ENCODE results near the gene PDE4B.

PDE4B gene

DNA sequence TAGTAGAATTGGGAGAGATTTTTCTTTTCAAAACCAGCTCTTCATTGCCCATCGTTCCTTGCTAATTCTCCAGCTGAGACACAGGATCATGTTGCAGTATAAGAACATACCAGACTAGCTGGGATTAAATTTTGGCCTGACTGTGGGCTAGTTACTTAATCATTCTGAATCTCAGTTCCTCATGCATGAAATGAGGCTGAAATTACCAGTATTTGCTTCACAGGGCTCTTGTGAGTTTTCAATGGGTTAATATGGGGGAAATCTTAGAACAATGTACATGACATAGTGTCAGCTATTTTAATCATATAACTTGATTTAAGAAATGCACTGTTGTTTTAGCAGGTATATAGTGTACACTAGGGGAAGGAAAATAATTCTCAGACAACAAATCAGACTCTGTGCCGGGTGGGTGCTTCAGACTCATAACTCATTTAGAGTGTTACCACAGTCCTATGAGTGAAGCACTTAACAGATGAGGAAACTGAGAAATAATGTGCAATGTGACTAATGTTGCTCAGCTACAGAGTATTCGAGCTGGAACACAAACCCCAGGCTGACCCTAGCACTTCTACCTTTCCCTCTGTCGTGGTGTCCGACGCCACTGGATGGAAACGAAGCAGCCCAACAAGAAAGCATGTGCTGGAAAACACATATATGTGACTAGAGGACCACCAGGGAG, 603.7 kb downstream of the PDE4B start:
- Histone ChIP-seq H3K4me3 (ENCODE audit: low read depth, low read length) (no peak overlapping the region), H3K27ac (no peak overlapping the region), H3K36me3 (replicated peaks) (no peaks in the 10 kb centered on the region), H3K27me3 (replicated peaks) (no peaks in the 10 kb centered on the region)
- DNase-seq, result no peak
- in situ Hi-C loops (cut with HindIII; ENCODE audit: low pct_ligation_motif_present, low sequenced_read_pairs), result no loop called here
- TF ChIP-seq, protein P1, sequence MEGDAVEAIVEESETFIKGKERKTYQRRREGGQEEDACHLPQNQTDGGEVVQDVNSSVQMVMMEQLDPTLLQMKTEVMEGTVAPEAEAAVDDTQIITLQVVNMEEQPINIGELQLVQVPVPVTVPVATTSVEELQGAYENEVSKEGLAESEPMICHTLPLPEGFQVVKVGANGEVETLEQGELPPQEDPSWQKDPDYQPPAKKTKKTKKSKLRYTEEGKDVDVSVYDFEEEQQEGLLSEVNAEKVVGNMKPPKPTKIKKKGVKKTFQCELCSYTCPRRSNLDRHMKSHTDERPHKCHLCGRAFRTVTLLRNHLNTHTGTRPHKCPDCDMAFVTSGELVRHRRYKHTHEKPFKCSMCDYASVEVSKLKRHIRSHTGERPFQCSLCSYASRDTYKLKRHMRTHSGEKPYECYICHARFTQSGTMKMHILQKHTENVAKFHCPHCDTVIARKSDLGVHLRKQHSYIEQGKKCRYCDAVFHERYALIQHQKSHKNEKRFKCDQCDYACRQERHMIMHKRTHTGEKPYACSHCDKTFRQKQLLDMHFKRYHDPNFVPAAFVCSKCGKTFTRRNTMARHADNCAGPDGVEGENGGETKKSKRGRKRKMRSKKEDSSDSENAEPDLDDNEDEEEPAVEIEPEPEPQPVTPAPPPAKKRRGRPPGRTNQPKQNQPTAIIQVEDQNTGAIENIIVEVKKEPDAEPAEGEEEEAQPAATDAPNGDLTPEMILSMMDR (IDR thresholded peaks at IDR 0.05; ENCODE audit: low read depth, low read length, missing control alignments), result no peak

DNA sequence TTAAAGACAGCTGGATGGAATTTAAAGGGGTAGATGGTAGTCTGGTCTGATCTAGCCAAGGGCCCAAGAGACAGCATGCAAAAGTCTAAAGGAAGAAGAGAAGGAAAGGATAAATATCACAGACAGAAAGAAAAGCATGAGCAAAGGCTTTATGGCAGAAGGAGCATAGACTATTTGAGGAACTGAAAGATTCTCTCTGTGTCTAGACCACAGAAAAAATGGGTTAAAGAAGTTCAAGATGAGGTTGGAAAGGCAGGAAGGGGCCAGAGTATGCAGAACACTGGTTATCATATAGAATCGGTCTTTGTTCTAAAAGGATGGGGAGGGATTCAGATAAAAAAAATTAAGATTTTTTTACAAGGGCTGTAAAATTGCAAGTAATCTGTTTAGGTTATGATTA, 604.5 kb downstream of the PDE4B start:
- H3K4me3 ChIP-seq (ENCODE audit: low read depth, low read length), result no peak overlapping the region
- DNase-seq, result no peak
- in situ Hi-C loops (cut with HindIII; ENCODE audit: low pct_ligation_motif_present, low sequenced_read_pairs), result no loop called here
- no peaks in the 10 kb centered on the region for H3K27me3 ChIP-seq (replicated peaks)
- TF ChIP-seq, protein P1 (IDR thresholded peaks at IDR 0.05; ENCODE audit: low read depth, low read length, missing control alignments), result no peak
- H3K36me3 ChIP-seq (replicated peaks), result no peaks in the 10 kb centered on the region
- no peak overlapping the region for H3K27ac ChIP-seq

DNA sequence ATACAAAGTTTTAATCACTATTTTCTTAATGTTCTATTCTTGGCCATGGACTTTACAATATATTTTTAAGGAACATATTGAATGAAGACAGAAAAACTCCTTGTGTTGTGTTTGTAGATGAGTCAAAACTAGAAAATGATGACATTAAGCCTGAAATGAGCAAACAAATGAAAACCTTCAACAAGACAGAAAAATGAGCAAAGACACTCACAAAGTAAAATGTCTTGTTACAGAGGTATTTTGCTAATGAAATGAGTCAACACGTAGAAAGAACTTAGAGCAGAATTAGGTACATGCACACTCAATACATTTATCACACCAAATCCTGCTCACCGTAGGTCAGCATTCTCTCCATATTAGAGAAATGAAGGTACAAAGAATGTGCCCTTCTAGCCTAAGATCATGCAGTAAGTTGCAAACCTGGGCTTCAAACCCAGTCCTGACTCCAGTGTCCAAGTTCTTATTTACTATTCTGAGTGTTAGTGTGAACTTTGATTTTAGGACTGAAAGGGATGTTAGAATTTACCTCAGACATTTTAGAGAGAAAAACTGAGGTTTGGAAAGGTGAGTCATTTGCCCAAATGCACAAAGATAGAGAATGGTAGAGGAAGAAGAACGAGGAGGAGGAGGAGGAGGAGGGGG, 607.3 kb downstream of the PDE4B start:
- H3K4me3 ChIP-seq (ENCODE audit: low read depth, low read length), result no peak overlapping the region
- H3K27me3 ChIP-seq (replicated peaks), result no peaks in the 10 kb centered on the region
- TF ChIP-seq, protein P1 (IDR thresholded peaks at IDR 0.05; ENCODE audit: low read depth, low read length, missing control alignments), result no peak
- DNase-seq, result no peak
- in situ Hi-C loops (cut with HindIII; ENCODE audit: low pct_ligation_motif_present, low sequenced_read_pairs), result no loop called here
- H3K36me3 ChIP-seq (replicated peaks), result no peaks in the 10 kb centered on the region
- H3K27ac ChIP-seq, result no peak overlapping the region

DNA sequence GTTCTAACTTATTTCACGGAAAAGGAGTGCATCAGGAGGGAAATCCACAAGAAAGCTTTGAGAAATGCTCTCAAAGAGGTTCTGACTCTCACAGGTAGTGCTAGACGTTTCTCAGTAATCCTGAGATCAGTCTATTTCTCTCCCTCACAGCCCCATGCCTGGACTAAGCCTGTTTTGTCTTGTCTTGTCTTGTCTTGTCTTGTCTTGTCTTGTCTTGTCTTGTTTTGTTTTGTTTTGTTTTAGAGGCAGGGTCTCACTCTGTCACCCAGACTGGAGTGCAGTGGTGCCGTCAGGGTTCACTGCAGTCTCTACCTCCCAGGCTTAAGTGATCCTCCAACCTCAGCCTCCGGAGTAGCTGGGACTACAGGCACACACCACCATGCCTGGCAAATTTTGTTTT, 608.0 kb downstream of the PDE4B start:
- no peak for DNase-seq
- Histone ChIP-seq H3K4me3 (ENCODE audit: low read depth, low read length) (no peak overlapping the region), H3K27me3 (replicated peaks) (no peaks in the 10 kb centered on the region), H3K36me3 (replicated peaks) (no peaks in the 10 kb centered on the region), H3K27ac (no peak overlapping the region)
- in situ Hi-C loops (cut with HindIII; ENCODE audit: low pct_ligation_motif_present, low sequenced_read_pairs), result no loop called here
- TF ChIP-seq, protein P1 (IDR thresholded peaks at IDR 0.05; ENCODE audit: low read depth, low read length, missing control alignments), result no peak

DNA sequence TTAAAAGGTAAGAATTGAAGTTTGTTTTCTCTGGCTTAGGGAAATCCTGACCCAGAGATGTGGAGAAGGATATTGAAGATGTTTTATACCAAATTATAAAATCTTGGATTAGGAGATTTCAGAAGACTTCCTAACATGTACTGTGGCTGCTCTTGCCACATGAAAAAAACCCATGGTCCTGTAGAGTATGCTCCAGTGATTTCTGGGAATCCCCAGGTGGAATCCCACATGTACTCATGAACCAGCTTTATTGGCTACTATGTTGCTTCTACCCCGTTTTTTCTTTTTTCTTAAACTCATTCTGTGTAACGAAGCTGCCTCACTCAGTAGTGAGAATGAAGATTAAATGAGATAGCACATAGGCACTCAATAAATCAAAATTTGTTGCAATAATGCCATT, 608.5 kb downstream of the PDE4B start:
- DNase-seq, result no peak
- in situ Hi-C loops (cut with HindIII; ENCODE audit: low pct_ligation_motif_present, low sequenced_read_pairs), result no loop called here
- H3K27me3 ChIP-seq (replicated peaks), result no peaks in the 10 kb centered on the region
- H3K27ac ChIP-seq, result no peak overlapping the region
- no peak overlapping the region for H3K4me3 ChIP-seq (ENCODE audit: low read depth, low read length)
- no peaks in the 10 kb centered on the region for H3K36me3 ChIP-seq (replicated peaks)
- TF ChIP-seq, protein P1 (IDR thresholded peaks at IDR 0.05; ENCODE audit: low read depth, low read length, missing control alignments), result no peak
